PFSK-1 (cell line): Measurements from ENCODE around the gene PHLDA3.

Experiments
- POLR2AphosphoS5 ChIP-seq: IDR thresholded peaks from 2 replicates; pipeline ENCODE4 v1.6.1; 2012; ENCODE audit warnings: low read depth, mild to moderate bottlenecking, control low read depth, low read length, moderate library complexity
- SIN3A ChIP-seq: IDR thresholded peaks from 2 replicates; pipeline ENCODE4 v1.6.1; 2012; ENCODE audit warnings: mild to moderate bottlenecking, low read length, moderate library complexity, borderline replicate concordance; ENCODE audit not compliant: insufficient read depth
- TAF1 ChIP-seq: IDR thresholded peaks from 2 replicates; pipeline ENCODE4 v1.6.1; 2012; ENCODE audit warnings: low read length, control low read depth, borderline replicate concordance; ENCODE audit not compliant: insufficient read depth
- TF ChIP-seq, protein P1 (sequence below), 2 experiments: IDR thresholded peaks; 2 replicates each; pipeline versions ENCODE4 v1.6.1 to v1.8.0; 2011 to 2012; ENCODE audit warnings: low read depth in 2 of 2, low read length in 2 of 2, control low read depth in 1 of 2, inconsistent platforms in 1 of 2, mild to moderate bottlenecking in 1 of 2, moderate library complexity in 1 of 2; ENCODE audit not compliant: insufficient read depth in 1 of 2

GRCh38 chr1:201455098-201455497 is 13.9 kb downstream of the PHLDA3 start:
- TF ChIP-seq POLR2AphosphoS5 (no peak), TAF1 (no peak), SIN3A (no peak)
- TF ChIP-seq, protein P1, sequence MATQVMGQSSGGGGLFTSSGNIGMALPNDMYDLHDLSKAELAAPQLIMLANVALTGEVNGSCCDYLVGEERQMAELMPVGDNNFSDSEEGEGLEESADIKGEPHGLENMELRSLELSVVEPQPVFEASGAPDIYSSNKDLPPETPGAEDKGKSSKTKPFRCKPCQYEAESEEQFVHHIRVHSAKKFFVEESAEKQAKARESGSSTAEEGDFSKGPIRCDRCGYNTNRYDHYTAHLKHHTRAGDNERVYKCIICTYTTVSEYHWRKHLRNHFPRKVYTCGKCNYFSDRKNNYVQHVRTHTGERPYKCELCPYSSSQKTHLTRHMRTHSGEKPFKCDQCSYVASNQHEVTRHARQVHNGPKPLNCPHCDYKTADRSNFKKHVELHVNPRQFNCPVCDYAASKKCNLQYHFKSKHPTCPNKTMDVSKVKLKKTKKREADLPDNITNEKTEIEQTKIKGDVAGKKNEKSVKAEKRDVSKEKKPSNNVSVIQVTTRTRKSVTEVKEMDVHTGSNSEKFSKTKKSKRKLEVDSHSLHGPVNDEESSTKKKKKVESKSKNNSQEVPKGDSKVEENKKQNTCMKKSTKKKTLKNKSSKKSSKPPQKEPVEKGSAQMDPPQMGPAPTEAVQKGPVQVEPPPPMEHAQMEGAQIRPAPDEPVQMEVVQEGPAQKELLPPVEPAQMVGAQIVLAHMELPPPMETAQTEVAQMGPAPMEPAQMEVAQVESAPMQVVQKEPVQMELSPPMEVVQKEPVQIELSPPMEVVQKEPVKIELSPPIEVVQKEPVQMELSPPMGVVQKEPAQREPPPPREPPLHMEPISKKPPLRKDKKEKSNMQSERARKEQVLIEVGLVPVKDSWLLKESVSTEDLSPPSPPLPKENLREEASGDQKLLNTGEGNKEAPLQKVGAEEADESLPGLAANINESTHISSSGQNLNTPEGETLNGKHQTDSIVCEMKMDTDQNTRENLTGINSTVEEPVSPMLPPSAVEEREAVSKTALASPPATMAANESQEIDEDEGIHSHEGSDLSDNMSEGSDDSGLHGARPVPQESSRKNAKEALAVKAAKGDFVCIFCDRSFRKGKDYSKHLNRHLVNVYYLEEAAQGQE (IDR thresholded peaks at IDR 0.05; ENCODE audit: insufficient read depth in 1 of 2, low read depth in 2 of 2, low read length in 2 of 2) = no peak
